Sigmoid colon (tissue), 7 donors: ENCODE results near the gene IFI16. TPM values are rescaled to one million over a fixed set of nuclear protein-coding genes. Genes with fewer than 3 reads are reported as not detected.

Experiments used
- DNase-seq: peaks from one replicate; pipeline ENCODE4 v3.0.0-alpha.2; 2019
- H3K27ac ChIP-seq, 4 donors: fragments of 200-600 bp; sonication (generic); one replicate each; pipeline ENCODE4 v1.5.1; 2016 to 2019; ENCODE audit warnings: mild to moderate bottlenecking in 1 of 4
- H3K27me3 ChIP-seq, 3 donors: fragments of 200-600 bp; sonication (generic); one replicate each; pipeline ENCODE4 v1.5.1; 2019; ENCODE audit warnings: mild to moderate bottlenecking in 1 of 3
- H3K36me3 ChIP-seq, 4 donors: fragments of 200-600 bp; sonication (generic); one replicate each; pipeline ENCODE4 v1.5.1; 2016 to 2019
- H3K4me1 ChIP-seq, 4 donors: fragments of 200-600 bp; sonication (generic); one replicate each; pipeline ENCODE4 v1.5.1; 2017 to 2019
- H3K4me3 ChIP-seq, 4 donors: fragments of 200-600 bp; sonication (generic); one replicate each; pipeline ENCODE4 v1.5.1; 2017 to 2019; ENCODE audit warnings: mild to moderate bottlenecking in 2 of 4, moderate library complexity in 1 of 4
- H3K9me3 ChIP-seq, 4 donors: fragments of 200-600 bp in 3 of 4; sonication (generic) in 3 of 4; one replicate each; pipeline versions ENCODE4 v1.5.1 to v1.6.1; 2013 to 2019
- EP300 ChIP-seq, 4 donors: sonication (generic); formaldehyde crosslinking; IDR thresholded peaks; one replicate each; pipeline ENCODE4 v1.6.1; 2017; ENCODE audit warnings: antibody characterized with exemption in 4 of 4
- POLR2A ChIP-seq, 2 donors: fragments of 450-650 bp; IDR thresholded peaks; one replicate each; pipeline ENCODE4 v1.6.1; 2016; ENCODE audit warnings: antibody characterized with exemption in 2 of 2, mild to moderate bottlenecking in 2 of 2, moderate library complexity in 2 of 2
- POLR2AphosphoS5 ChIP-seq, 4 donors: sonication (generic); formaldehyde crosslinking; IDR thresholded peaks; one replicate each; pipeline ENCODE4 v1.6.1; 2017; ENCODE audit warnings: antibody characterized with exemption in 4 of 4
- WGBS, 2 donors: extraction: QIAGEN DNeasy Blood & Tissue Kit; methylation state at CpG; one replicate each; pipeline ENCODE4 v1.1.7; 2013; 5-methylcytosine and 5-hydroxymethylcytosine counted together
- intact Hi-C: fragments of 100-400 bp; cut with DNase I; formaldehyde crosslinking; loops from one replicate; pipeline ENCODE4 v1.15.1; 2023
- polyA plus RNA-seq, 3 donors: library from polyadenylated mRNA; stranded (reverse); fragments of 200-250 nt; gene quantifications; one replicate each; pipeline ENCODE4 v1.2.3, GENCODE V29; 2013
- total RNA-seq, 4 donors: library from RNA; depleted of rRNA; stranded (reverse); fragments of >200 nt; gene quantifications; one replicate each; pipeline ENCODE4 v1.1.0, GENCODE V29; 2016
- TF ChIP-seq, protein P1 (sequence below), 4 experiments: fragments of 450-650 bp in 3 of 4; fragments of 200-600 bp in 1 of 4; IDR thresholded peaks; one replicate each; pipeline ENCODE4 v1.5.1; 2016 to 2019; ENCODE audit warnings: antibody characterized with exemption in 4 of 4, mild to moderate bottlenecking in 3 of 4, moderate library complexity in 2 of 4
- donor health status: healthy with polysubstance abuse.
- donor health status: Bipolar disorder and iron deficiency.
- donor health status: healthy.

IFI16 gene
- total and polyA plus RNA-seq, 7 donors, result 20.1 to 92.6 (median 56.8) TPM

DNA sequence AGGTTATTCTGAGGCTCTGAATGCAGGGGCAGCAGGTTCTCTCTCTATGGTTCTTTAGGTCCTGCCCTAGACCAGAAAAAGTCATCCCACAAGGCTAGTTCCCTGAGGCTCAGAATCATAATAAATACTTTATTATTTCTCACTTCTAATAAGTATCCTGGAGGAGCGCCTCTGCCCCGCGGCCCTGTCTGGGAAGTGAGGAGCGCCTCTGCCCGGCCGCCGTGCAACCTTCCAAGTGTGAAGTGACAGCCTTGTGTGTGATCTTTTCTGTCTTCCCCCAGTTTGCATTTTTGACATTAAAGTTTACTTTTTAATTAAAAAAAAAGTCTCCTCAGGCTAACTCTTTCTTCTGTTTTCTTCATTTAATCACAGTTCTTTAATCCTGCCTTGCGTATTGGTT is 55.4 kb downstream of the IFI16 start:
- Histone ChIP-seq H3K9me3 (no peaks in the 10 kb centered on the region), H3K4me3 (no peak overlapping the region), H3K27ac (no peak overlapping the region), H3K4me1 (no peaks in the 10 kb centered on the region), H3K27me3 (no peaks in the 10 kb centered on the region), H3K36me3 (no peaks in the 10 kb centered on the region)
- no peak for DNase-seq
- intact Hi-C loops, result no loop called here
- WGBS, 2 donors, result 96 to 98% methylated on average over 8 of the region's 8 CpGs
- TF ChIP-seq POLR2AphosphoS5 (IDR thresholded peaks at IDR 0.05), result no peak
- no peak for TF ChIP-seq POLR2A (IDR thresholded peaks at IDR 0.05)
- TF ChIP-seq EP300 (IDR thresholded peaks at IDR 0.05), result no peak
- TF ChIP-seq, protein P1, sequence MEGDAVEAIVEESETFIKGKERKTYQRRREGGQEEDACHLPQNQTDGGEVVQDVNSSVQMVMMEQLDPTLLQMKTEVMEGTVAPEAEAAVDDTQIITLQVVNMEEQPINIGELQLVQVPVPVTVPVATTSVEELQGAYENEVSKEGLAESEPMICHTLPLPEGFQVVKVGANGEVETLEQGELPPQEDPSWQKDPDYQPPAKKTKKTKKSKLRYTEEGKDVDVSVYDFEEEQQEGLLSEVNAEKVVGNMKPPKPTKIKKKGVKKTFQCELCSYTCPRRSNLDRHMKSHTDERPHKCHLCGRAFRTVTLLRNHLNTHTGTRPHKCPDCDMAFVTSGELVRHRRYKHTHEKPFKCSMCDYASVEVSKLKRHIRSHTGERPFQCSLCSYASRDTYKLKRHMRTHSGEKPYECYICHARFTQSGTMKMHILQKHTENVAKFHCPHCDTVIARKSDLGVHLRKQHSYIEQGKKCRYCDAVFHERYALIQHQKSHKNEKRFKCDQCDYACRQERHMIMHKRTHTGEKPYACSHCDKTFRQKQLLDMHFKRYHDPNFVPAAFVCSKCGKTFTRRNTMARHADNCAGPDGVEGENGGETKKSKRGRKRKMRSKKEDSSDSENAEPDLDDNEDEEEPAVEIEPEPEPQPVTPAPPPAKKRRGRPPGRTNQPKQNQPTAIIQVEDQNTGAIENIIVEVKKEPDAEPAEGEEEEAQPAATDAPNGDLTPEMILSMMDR (IDR thresholded peaks at IDR 0.05), result no peak

DNA sequence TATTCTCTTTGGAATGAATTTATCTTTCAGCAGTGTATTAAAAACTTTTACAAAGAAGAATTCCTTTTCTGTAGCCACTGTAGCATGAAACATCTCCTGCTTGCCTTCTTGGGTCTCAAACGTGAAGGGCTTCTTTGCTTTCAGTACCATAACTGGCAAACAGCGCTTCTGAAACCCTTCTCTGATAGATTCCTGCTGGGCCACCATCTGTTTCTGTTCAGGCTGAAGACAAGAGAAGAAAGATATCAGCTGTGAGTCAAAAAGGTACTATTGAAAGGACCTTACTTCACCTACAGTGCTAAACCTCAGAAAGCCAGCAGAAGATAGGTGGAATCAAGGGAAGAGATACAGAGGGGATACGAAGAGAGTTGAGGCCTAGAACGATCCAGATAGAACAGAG is 56.4 kb downstream of the IFI16 start:
- TF ChIP-seq EP300 (IDR thresholded peaks at IDR 0.05) (no peak), POLR2AphosphoS5 (IDR thresholded peaks at IDR 0.05) (no peak), POLR2A (IDR thresholded peaks at IDR 0.05) (no peak)
- TF ChIP-seq, protein P1 (IDR thresholded peaks at IDR 0.05), result no peak
- Histone ChIP-seq H3K4me3 (no peak overlapping the region), H3K4me1 (no peaks in the 10 kb centered on the region), H3K27me3 (no peaks in the 10 kb centered on the region), H3K27ac (no peak overlapping the region), H3K9me3 (no peaks in the 10 kb centered on the region), H3K36me3 (no peaks in the 10 kb centered on the region)
- WGBS, 2 donors, result 87 to 91% methylated on average over 4 of the region's 4 CpGs
- intact Hi-C loops, result no loop called here
- DNase-seq, result no peak

DNA sequence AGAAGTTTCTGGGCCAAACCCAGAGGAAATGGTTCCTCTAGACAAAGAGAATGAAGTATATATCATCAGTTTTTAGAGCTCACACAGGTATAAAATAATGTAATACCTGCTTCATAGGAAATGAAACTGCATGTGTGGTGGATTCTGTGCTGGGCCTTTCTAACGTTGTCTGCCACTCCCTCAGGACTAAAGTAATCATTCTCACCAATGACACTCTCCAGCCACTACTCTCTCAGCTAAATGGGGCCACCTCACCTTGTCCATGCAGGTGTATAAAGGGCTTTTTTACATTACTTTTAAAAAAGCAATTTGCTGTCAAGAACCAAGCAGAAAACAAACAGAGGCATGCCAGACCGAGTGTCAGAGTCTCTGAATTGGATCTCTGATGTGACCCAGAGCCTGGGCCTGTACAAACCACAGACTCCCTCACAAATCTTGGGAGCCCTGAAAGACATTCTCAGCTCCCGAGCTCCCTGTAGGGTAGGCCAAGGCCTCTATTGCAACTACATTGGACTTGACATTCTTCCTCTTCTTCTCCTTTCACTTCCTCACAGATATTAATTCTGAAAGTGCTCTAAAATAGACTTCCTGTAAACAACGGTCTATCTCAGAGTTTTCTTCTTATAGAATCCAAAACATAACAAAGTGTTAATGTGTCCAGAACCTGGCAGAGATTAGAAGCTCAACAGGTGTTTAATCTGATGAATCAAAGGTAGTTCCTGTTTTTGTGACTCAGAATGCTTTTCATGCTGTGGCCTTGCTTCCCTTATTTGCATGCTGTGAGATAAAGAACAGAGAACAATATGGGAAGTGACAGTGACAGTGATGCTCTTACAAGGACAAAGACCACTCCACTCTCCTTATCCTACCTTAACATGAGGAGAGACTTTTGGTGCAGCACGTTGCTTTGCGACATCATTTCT is 58.3 kb downstream of the IFI16 start:
- intact Hi-C loops, result no loop called here
- Histone ChIP-seq H3K4me3 (no peak overlapping the region), H3K9me3 (no peaks in the 10 kb centered on the region), H3K27ac (peak overlapping the region in 2 of 4 donors; percentile 2 to 12), H3K4me1 (no peaks in the 10 kb centered on the region), H3K27me3 (no peaks in the 10 kb centered on the region), H3K36me3 (no peaks in the 10 kb centered on the region)
- 32 to 49% methylated on average over 6 of the region's 6 CpGs for WGBS, 2 donors
- TF ChIP-seq POLR2A (IDR thresholded peaks at IDR 0.05) (no peak), EP300 (IDR thresholded peaks at IDR 0.05) (no peak), POLR2AphosphoS5 (IDR thresholded peaks at IDR 0.05) (no peak)
- TF ChIP-seq, protein P1 (IDR thresholded peaks at IDR 0.05), result no peak
- DNase-seq, result no peak

DNA sequence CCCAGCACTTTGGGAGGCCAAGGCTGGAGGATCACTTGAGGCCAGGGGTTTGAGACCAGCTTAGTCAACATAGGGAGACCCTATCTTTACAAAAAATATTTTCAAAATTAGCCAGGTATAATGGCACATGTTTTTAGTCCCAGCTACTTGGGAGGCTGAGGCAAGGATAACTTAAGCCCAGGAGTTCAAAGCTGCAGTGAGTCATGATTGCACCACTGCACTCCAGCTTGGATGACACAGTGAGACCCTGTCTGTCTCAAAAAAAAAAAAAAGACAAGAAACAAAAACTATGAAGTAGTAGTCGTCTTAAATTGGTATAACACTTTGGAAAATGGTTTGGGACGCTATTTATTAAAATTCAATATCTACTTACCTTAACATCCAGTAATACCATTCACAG is 59.2 kb downstream of the IFI16 start:
- 77 to 87% methylated on average over 2 of the region's 2 CpGs for whole genome bisulfite sequencing, 2 donors
- TF ChIP-seq POLR2A (IDR thresholded peaks at IDR 0.05), result no peak
- no peak for TF ChIP-seq POLR2AphosphoS5 (IDR thresholded peaks at IDR 0.05)
- TF ChIP-seq EP300 (IDR thresholded peaks at IDR 0.05), result no peak
- TF ChIP-seq, protein P1 (IDR thresholded peaks at IDR 0.05), result no peak
- no peaks in the 10 kb centered on the region for H3K36me3 ChIP-seq
- DNase-seq, result no peak
- intact Hi-C loops, result no loop called here
- no peak overlapping the region for H3K27ac ChIP-seq
- H3K27me3 ChIP-seq, result no peaks in the 10 kb centered on the region
- no peak overlapping the region for H3K4me3 ChIP-seq
- H3K9me3 ChIP-seq, result no peaks in the 10 kb centered on the region
- no peaks in the 10 kb centered on the region for H3K4me1 ChIP-seq
